NT2/D1 (cell line): ENCODE measurements around the gene PKMYT1.

ENCODE experiments used
- YY1 ChIP-seq: IDR thresholded peaks from 2 replicates; pipeline ENCODE4 v1.6.1; 2011; ENCODE audit not compliant: insufficient read length, insufficient read depth
- ZNF274 ChIP-seq: IDR thresholded peaks from 2 replicates; pipeline ENCODE4 v1.6.1; 2011; ENCODE audit warnings: mild to moderate bottlenecking, low read depth, low read length

- TF ChIP-seq YY1 (no peak), ZNF274 (no peak)
Observed at GRCh38 chr16:2986623-2987188, 6.5 kb upstream of the PKMYT1 start.
